Activated CD8-positive, alpha-beta memory T cell treated with anti-CD3 and anti-CD28 coated beads, Interleukin-2, amount 50 U/mL, for 24 hours (primary cell): ENCODE results near the gene GSK3B.
"Not testable (repeated sequence)": the region's sequence is repeated elsewhere in the genome, so short reads cannot be mapped to it uniquely, and the experiment has no call there.

Experiments used
- DNase-seq: peaks from one replicate; pipeline ENCODE4 v3.0.0-alpha.2; 2020; ENCODE audit errors: extremely low read depth

The GSK3B gene

DNA sequence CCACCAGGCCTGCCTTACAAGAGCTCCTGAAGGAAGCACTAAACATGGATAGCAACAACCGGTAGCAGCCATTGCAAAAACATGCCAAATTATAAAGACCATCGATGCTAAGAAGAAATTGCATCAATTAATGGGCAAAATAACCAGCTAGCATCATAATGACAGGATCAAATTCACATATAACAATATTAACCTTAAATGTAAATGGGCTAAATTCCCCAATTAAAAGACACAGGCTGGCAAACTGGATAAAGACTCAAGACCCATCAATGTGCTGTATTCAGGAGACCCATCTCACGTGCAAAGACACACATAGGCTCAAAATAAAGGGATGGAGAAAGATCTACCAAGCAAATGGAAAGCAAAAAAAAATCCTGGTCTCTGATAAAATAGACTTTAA, 88.5 kb downstream of the GSK3B start:
- not testable (repeated sequence) for DNase-seq

DNA sequence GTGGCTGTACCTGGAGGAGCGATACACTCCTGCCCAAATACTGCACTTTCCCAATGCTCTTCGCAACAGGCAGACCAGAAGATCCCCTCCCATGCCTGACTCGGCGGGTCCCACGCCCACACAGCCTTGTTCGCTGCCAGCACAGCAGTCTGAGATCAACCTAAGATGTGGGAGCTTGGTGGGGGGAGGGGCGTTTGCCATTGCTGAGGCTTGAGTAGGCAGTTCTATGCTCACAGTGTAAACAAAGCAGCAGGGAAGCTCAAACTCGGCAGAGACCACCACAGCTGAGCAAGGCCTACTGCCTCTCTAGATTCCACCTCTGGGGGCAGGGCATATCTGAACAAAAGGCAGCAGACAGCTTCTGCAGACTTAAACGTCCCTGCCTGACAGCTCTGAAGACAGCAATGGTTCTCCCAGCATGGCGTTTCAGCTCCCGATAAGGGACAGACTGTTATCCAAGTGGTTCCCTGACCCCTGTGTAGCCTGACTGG, 90.2 kb downstream of the GSK3B start:
- not testable (repeated sequence) for DNase-seq

DNA sequence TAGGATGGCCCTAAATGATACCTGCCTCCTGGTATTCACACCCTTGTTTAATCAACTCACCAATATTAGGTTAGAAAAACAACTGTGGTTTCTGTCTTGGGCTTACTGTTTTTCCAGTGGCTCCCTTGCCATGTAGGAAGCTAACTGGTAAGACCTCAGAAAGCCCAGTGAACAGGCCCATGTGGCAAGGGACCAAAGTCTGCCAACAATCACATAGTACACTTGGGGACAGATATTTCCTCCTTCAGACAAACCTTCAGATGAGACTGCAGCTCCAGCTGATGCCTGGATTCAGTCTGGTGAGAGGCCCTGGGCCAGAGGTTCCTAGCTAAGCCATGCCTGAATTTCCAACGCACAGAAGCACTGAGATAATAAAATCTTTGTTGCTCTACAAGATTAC, 96.1 kb downstream of the GSK3B start:
- no peak for DNase-seq

DNA sequence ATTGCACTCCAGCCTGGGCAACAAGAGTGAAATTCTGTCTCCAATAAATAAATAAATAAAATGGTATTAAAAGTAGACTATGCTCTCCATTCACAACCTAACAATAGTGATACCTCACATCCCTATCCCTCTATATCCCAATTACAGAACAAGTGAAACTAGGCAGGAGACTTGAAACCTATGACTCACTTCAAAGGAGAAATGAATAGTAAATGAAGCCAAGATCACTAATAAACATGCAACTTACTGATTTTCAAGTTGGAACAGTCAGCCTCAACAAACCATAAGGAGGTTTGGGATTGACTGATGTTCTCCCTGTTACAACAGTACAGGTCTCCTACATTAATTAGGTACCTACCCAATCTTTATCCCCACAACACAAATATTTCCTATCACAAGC, 103.4 kb downstream of the GSK3B start:
- DNase-seq: no peak

DNA sequence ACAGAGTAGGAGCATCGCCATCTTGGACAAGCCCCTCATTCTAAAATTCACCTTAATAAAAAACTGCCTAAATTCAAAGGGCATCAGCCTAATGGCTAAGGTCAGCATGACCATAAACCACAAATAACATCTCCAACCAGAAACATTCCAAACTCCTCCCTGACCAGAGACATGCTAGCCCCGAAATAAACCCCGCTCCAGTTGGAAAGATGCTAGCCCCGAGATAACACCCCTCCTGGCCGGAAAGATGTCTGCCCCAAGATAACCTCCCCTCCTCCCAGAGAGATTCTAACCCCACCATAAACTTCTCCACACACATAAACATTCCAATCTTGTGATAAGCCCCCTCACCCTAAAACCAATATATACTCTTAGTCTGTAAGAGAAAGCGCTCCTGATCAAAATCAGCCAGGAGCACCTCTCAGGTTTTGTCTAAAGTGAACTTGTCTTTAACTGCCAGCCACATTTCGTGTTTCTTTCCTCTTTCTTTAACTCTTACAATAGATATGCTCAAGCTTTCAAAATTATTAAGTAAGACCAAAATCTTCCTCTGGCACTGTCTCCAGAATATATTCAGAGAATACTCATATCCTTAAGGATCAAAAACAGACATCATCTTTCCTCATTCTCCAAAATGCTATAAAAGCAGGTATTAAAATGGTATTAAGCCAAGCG, 104.1 kb downstream of the GSK3B start:
- DNase-seq: no peak

DNA sequence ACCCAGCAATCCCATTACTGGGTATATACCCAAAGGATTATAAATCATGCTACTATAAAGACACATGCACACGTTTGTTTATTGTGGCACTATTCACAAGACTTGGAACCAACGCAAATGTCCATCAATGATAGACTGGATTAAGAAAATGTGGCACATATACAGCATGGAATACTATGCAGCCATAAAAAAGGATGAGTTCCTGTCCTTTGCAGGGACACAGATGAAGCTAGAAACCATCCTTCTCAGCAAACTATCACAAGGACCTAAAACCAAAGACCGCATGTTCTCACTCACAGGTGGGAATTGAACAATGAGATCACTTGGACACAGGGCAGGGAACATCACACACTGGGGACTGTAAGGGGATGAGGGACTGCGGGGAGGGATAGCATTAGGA, 107.4 kb downstream of the GSK3B start:
- not testable (repeated sequence) for DNase-seq

DNA sequence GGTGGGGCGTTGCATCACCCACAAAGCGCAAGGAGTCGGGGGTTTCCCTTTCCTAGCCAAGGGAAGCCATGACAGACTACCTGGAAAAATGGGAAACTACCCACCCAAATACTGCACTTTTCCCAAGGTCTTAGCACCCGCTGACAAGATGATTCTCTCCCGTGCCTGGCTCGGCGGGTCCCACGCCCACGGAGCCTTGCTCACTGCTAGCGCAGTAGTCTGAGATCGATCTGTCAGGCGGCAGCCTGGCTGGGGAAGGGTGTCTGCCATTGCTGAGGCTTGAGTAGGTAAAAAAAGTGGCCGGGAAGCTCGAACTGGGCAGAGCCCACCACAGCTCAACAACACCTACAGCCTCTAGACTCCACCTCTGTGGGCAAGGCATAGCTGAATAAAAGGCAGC, 112.9 kb downstream of the GSK3B start:
- no peak for DNase-seq

DNA sequence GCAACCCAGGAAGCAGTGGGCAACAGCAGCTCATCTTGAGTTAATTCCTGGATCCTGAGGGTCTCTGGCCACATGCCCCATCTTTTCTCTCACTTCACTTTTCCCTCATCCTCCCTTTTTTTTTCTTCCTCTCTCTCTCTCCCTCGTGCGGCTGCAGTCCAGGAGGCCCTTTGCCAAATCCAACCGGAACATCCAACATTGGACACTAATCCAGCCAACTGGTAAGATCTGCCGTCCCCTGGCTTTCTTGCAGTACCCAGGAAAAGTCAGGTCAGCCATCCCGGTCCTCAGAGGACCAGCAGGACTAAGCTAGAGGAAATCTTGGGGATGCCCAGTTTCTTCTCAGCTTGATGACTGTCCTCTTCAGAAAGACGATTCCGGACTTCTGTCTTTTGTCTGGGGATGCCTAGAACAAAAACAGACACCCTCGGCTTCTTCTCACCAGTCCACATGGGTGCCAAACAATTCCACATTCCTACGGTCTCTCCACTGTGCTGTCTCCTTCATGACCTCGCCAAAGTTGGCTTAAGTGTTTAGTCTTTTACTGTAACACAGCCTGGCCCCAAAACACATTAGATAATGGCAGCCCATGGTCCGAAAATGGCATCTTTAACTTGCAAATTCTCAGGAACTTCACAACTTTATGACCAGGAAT, 115.6 kb downstream of the GSK3B start:
- DNase-seq: no peak

DNA sequence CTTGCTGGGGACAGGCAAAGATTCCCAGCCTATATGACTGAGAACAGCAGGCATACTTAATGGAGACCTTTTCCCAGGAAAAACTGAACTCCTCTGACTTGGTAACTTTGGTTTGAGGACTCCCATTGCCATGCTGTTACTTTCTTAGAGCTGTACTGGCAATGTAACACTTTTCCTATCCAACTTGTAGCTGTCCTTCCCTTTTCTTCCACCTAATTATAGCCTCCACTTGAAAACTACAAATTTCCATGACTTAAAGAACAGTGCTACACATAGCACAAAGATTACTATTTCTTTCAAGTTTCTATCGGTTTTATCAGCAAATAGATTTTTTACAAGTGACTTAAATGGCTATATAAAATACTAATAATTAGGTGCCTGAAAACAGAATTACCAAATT, 116.9 kb downstream of the GSK3B start:
- no peak for DNase-seq

DNA sequence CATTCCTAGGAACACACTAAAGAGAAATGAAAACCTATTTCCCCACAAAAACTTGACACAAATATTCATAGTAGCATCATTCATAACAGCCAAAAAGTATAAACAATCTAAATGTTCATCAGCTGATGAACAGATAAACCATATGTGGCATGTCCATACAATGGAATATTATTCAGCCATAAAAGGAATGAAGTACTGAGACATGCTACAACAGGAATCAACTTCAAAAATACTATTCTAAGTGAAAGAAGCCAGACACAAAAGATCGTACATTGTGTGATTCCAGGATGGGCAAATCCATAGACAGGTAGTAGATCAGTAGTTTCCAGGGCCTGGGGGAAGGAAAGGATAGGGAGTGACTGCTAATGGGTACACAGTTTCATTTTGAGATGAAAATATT, 118.0 kb downstream of the GSK3B start:
- no peak for DNase-seq

DNA sequence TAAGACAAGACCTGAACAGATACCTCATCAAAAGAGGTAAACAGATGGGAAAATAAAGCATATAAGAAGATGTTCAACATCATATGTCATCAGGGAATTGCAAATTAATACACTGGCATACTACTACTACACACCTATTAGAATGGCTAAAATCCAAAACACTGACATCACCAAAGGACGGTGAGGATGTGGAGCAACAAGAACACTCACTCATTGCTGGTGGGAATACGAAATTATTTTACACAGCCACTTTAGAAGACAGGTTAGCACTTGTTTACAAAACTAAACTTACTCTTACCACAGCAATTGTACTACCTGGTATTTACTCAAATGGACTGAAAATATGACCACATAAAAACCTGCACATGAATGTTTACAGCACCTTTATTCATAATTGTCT, 119.6 kb downstream of the GSK3B start:
- DNase-seq: no peak

DNA sequence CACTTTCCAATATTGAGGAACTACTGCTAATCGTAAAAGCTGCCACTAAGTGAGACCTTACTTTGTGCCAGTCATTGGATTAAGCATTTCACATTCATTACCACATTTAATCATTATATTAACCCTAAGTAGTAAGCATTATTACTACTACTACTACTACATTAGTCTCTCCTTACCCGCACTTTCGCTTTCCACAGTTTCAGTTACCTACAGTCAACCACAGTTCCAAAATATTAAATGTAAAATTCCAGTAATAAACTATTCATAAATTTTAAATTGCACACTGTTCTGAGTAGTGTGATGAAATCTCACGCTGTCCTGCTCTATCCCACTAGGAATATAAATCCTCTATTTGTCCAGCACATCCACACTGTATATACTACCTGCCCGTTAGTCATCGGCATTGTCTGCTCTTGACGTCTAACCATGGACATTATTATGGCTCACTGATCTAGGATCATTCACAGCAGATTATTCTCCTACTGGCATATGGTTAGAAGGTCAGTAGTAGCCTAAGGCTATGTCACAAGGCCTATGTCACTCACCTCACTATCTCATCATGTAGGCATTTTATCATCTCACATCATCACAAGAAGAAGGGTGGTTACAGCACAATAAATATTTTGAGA, 121.1 kb downstream of the GSK3B start:
- no peak for DNase-seq

DNA sequence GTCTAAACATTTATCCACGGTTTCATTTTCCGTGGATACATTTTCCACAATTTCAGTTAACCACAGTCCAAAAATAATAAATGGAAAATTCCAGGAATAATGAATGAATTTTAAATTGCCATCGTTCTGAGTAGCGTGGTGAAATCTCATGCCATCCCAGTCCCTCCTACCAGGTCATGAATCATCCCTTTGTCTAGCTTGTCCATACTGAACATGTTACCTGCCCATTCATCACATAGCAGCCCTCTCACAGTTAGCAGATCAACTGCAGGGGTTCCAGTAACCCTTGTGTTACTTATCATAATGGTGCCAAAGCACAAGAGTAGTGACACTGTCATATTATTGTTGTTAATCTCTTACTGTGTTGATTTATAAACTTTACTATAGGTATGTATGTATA, 124.5 kb downstream of the GSK3B start:
- DNase-seq: no peak

DNA sequence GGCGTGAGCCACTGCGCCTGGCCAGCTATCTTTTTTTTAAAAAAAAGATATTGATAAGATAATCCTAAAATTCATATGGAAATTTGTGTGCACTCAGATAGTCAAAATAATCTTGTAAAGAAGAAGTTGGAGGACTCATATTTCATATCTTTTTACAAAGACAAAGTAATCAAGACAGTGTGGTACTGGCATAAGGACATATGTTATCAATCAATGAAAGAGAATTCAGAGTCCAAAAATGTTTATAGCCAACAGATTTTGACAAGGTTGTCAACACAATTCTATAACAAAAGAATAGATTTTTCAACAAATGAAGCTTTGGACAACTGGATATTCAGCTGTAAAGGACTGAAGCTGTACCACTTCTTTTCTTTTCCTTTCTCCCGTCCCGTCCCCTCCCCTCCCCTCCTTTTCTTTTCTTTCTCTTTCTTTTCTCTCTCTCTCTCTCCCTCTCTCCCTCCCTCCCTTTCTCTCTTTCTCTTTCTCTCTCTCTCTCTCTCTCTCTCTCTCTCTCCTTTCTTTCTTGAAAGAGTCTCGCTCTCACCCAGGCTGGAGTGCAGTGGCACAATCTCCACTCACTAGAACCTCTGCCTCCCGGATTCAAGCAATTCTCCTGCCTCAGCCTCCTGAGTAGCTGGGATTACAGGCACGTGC, 126.8 kb downstream of the GSK3B start:
- DNase-seq: no peak

DNA sequence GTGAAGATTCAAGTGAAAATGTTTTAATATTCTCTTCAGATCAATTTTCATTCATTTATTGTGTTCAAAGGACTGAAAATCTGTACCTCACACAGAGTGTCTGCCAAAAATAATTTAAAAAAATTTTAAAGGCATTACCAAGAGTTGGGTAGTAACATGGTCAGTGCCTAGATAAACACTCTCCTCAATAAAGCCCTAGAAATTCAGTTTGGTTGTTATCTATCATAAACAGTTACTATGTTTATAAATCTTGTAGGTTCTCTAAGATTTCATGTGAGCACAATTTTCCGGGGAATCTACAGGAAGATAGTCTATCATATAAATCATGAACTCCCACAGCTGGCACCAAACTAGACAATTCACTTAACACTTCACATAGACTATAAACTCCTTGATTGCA, 128.6 kb downstream of the GSK3B start:
- DNase-seq: no peak

DNA sequence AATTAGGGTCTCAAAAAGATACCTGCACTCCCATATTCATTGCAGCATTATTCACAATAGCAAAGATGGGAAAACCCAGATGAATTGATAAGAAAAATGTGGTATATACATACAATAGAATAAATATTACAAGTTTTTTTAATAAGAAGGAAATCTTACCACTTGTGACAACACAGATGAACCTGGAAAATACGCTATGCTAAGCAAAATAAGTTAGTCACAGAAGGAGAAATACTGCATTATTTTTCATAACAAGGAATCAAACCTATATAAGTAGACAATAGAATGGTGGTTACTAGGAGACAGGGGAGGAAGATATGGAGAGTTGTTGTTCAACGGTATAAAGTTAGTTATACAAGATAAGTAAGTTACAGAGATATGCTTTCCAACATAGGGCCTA, 130.0 kb downstream of the GSK3B start:
- DNase-seq: no peak

DNA sequence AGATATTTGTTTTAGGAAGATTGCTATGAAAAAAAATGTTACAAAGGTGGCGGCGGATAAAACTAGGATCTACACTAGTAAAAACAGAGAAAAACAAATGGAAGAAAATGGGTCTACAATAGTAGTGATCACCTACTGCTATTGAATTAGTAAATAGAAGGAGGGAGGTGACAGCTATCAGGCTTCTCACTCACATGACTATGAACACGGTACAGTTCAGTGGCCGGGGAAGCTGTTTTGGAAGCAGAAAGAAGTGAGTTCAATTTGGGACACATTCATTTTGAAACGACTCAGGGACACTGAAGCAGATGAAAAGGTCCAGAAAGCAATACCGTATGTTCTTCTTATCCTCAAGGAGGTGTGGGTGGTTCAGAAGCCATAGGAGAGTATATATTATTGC, 138.3 kb downstream of the GSK3B start:
- DNase-seq: no peak

DNA sequence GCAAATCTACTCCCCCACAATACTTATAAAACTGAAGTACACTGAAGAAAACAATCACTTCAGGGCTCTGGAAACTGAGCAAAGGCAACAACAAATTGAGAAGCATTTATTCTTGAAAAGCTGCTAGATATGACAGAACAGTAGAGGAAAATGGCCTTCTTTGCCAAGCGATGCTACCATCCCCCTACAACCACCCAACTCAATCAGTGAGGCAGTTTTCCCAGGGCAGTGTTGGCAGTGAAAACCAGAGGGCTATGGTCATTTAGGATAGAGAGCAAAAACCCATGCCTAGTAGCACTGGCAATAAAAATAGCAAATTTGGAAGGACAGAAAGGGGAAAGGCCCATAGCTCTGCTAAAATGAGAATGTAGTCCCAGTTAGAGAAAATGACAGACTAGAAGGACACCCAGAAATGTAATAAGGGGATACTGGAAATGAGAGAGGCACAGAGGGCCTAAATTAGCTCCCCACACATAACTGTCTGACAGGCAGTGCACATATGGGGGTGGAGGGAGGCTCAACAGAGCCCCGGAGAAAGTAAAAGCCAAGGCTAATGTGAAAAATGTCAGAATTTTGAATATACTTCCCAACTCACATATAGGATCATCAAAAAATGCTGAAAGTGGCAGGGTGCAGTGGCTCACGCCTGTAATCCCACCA, 143.5 kb downstream of the GSK3B start:
- DNase-seq: no peak

DNA sequence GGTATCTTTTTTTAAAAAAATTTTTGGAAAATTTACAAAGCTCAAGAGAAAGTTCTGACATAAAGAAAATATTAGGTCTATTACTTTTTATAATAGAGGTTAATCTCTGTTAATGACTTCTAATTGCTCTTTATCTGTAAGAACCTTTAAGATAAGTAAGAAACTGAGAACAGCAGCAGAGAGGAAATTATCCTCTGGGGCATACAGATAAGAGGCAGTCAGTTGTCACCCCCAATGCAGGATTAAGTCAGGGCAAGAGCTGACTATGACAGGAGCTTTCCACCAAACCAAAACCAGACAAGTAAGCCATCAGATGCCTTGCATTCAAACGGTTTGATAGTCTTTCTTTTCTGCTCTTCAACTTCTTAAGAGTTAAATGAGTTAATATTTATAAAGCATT, 149.0 kb downstream of the GSK3B start:
- DNase-seq: no peak

DNA sequence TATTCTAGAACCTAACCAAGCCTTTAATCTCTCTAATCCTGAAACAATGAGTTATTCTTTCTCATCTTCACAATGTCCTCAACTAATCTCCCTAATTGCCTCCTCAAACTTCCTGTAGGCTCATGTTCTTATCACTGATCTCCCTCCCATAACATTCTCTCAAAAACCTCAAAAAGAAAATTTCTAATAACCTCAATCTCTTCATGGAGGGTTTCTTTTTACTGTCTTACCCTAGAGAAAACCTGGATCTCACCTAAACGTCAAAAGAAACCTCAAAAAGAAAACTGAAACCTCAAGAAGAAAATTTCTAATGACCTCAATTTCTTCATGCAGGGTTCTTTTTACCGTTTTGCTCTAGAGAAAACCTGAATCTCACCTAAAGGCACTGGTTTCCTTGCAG, 150.2 kb downstream of the GSK3B start:
- DNase-seq: no peak

DNA sequence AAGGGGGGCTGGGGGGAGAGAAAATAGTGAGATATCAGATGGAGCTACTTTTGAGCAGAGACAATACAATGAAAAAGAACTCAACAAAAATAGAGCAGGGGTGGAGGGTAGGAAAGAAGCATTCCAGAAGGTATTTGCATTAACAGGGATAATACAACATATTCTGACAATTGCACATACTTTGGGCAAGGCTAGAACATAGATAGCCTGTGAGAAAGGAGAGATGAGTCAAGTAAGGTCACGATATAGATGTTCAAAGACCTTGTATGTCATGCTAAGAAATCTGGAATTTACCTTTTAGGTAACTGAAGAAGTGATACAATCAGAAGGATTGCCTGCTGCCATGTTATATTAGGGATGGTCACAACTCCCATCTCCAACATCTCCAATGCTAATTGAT, 155.2 kb downstream of the GSK3B start:
- no peak for DNase-seq

DNA sequence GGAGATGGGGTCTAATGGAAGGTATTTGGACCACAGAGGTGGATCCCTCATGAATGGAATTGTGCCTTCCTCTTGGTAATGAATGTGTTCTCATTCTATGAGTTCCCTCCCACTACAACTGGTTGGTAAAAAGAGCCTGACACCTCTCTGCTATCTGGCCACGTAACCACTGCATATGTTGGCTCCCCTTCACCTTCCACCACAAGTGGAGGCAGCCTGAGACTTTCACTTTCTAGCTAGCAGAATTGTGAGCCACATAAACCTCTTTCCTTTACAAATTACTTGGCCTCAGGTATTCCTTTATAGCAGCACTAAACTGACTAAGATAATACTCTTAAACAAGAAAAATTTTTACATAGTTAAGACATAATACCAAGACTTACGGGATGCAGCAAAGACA, 157.0 kb downstream of the GSK3B start:
- DNase-seq: peak; percentile 17
